OCI-LY3 (cell line): ENCODE data around the gene HOXA3.

ENCODE experiments used
- H2AFZ ChIP-seq: fragments of 200-600, 300-600 bp; shearing (Covaris generic); 2 replicates; pipeline ENCODE4 v1.6.0; 2014; ENCODE audit warnings: antibody characterized with exemption, low read depth, low read length
- H3K27ac ChIP-seq: fragments of 200-600, 300-600 bp; sonication (generic); 2 replicates; pipeline ENCODE4 v1.5.1; 2014; ENCODE audit warnings: mild to moderate bottlenecking, low read length, moderate library complexity, mixed read lengths
- H3K27me3 ChIP-seq: fragments of 200-600, 300-600 bp; sonication (generic); 2 replicates; pipeline ENCODE4 v1.6.1; 2014; ENCODE audit warnings: low read depth, low read length, mixed read lengths
- H3K36me3 ChIP-seq: fragments of 200-600, 300-600 bp; sonication (generic); replicated peaks from 2 replicates; pipeline ENCODE3; 2014; ENCODE audit warnings: low read depth, low read length, mixed read lengths
- H3K4me1 ChIP-seq: fragments of 300-600, 200-600 bp; sonication (generic); 2 replicates; pipeline ENCODE4 v1.6.1; 2014; ENCODE audit warnings: low read length, mixed read lengths
- H3K4me2 ChIP-seq: fragments of 200-600, 300-600 bp; sonication (generic); 2 replicates; pipeline ENCODE4 v1.6.1; 2014; ENCODE audit warnings: low read length, mixed read lengths
- H3K4me3 ChIP-seq: fragments of 300-600, 200-600 bp; sonication (generic); 2 replicates; pipeline ENCODE4 v1.5.1; 2014; ENCODE audit warnings: antibody characterized with exemption, mild to moderate bottlenecking, low read length, moderate library complexity
- H3K79me2 ChIP-seq: fragments of 300-600, 200-600 bp; shearing (Covaris generic); 2 replicates; pipeline ENCODE4 v1.6.1; 2014; ENCODE audit warnings: mild to moderate bottlenecking, low read length, mixed read lengths
- H3K9ac ChIP-seq: fragments of 300-600, 200-600 bp; shearing (Covaris generic); 2 replicates; pipeline ENCODE4 v1.6.0; 2014; ENCODE audit warnings: mild to moderate bottlenecking, low read length, moderate library complexity
- H3K9me3 ChIP-seq: fragments of 200-600, 300-600 bp; shearing (Covaris generic); 2 replicates; pipeline ENCODE4 v1.6.1; 2014; ENCODE audit warnings: low read length, mixed read lengths; ENCODE audit not compliant: insufficient read depth
- H4K20me1 ChIP-seq: fragments of 200-600, 300-600 bp; sonication (generic); 2 replicates; pipeline ENCODE4 v1.6.1; 2016; ENCODE audit warnings: low read length, mixed read lengths; ENCODE audit not compliant: insufficient read depth
- CTCF ChIP-seq: fragments of 200-600, 300-600 bp; sonication (generic); IDR thresholded peaks from 2 replicates; pipeline ENCODE4 v1.5.1; 2014; ENCODE audit warnings: antibody characterized with exemption, low read length, low read depth
- EZH2phosphoT487 ChIP-seq: fragments of 200-600 bp; shearing (Covaris generic); IDR thresholded peaks from 2 replicates; pipeline ENCODE4 v1.6.1; 2018; ENCODE audit warnings: antibody characterized with exemption, mixed run types, low read depth

Gene HOXA3

GRCh38 chr7:27151931-27152815 is at the start of gene HOXA3:
TSS of gene HOXA3 (minus strand) at chr7:27152583. CDS start at chr7:27110640, 41,943 bp downstream.
- peak within 1 kb of the TSS; percentile 97 for H3K4me2 ChIP-seq
- peaks cover 12% of the 10 kb centered on the region for H3K79me2 ChIP-seq
- TF ChIP-seq CTCF = no peak
- no peak for TF ChIP-seq EZH2phosphoT487
- H3K36me3 ChIP-seq = no peaks in the 10 kb centered on the region
- peak within 1 kb of the TSS; percentile 68 for H3K9ac ChIP-seq
- no peaks in the 10 kb centered on the region for H4K20me1 ChIP-seq
- H3K4me3 ChIP-seq = peak within 1 kb of the TSS; percentile 83
- H3K4me1 ChIP-seq = peaks cover 10% of the 10 kb centered on the region; the same call in 1 of the 2 replicates
- no peaks in the 10 kb centered on the region for H3K27me3 ChIP-seq
- H3K9me3 ChIP-seq = no peaks in the 10 kb centered on the region
- peak within 1 kb of the TSS; percentile 89 for H2AFZ ChIP-seq
- H3K27ac ChIP-seq = no peak within 1 kb of the TSS

DNA sequence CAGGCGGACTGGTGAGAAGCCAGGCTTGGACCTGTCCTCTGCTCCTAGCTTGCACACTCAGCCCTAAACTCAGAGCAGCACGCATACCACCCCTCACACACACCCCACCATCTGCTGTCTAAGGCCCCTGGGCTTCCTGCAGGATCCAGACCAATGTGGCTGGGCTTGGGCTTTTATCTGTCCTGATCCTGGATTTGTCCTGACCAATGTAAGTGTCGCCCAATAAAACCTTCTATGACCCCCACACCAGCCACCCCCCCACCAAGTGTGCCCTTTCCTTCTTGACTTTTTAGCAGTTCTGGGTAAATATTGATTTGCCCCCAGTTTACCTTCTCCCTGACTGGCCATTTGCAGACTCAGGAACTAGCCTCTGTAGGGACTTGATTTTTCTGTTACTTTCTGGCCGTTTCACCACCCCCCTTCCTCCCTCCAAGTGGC is 49.2 kb upstream of the HOXA3 start:
- Histone ChIP-seq H3K4me1 (peaks cover 14% of the 10 kb centered on the region), H3K4me3 (peak overlapping the region; percentile 56), H3K4me2 (peak overlapping the region; percentile 88), H3K27ac (no peak overlapping the region), H3K79me2 (no peaks in the 10 kb centered on the region), H2AFZ (peak overlapping the region; percentile 99), H3K36me3 (no peaks in the 10 kb centered on the region), H3K27me3 (no peaks in the 10 kb centered on the region), H3K9me3 (no peaks in the 10 kb centered on the region), H3K9ac (peak overlapping the region; percentile 39), H4K20me1 (no peaks in the 10 kb centered on the region)
- TF ChIP-seq CTCF = no peak
- no peak for TF ChIP-seq EZH2phosphoT487

GRCh38 chr7:27200761-27201579 is 48.6 kb upstream of the HOXA3 start:
- Histone ChIP-seq H3K27ac (0 out of 2 replicates have a peak overlapping the region, but pooled peaks have one; percentile 12), H3K79me2 (no peaks in the 10 kb centered on the region)

More at GRCh38 chr7:27200761-27201579, 48.6 kb upstream of the HOXA3 start:
- Histone ChIP-seq H3K27me3 (no peaks in the 10 kb centered on the region), H3K9me3 (no peaks in the 10 kb centered on the region), H2AFZ (peak overlapping the region; percentile 99), H3K4me1 (peaks cover 14% of the 10 kb centered on the region), H3K9ac (peak overlapping the region; percentile 39), H3K36me3 (no peaks in the 10 kb centered on the region), H4K20me1 (no peaks in the 10 kb centered on the region), H3K4me3 (peak overlapping the region; percentile 56), H3K4me2 (peak overlapping the region; percentile 88)
- TF ChIP-seq CTCF (no peak), EZH2phosphoT487 (no peak)
